Islet of Langerhans (tissue), 1 donor: Measurements from ENCODE around the gene TTC9B.
"Not testable (repeated sequence)": the region's sequence is repeated elsewhere in the genome, so short reads cannot be mapped to it uniquely, and the experiment has no call there.

Experiments
- FAIRE-seq: peaks from one replicate; lab custom pipeline; 2011; peaks lifted over from hg19 to GRCh38; lab: Jason Lieb, UNC

The TTC9B gene

GRCh38 chr19:40232949-40233810 is 15.0 kb upstream of the TTC9B start:
- no peak for FAIRE-seq

- no peak for FAIRE-seq
These were observed 14.3 kb upstream of the TTC9B start for GRCh38 chr19:40232479-40232878.

GRCh38 chr19:40231544-40232424 is 13.6 kb upstream of the TTC9B start:
- no peak for FAIRE-seq

- no peak for FAIRE-seq
These were observed 12.9 kb upstream of the TTC9B start for GRCh38 chr19:40231057-40231456.

- no peak for FAIRE-seq
These were observed 11.8 kb upstream of the TTC9B start for GRCh38 chr19:40229926-40230417.

- FAIRE-seq: no peak
These were observed 11.3 kb upstream of the TTC9B start for GRCh38 chr19:40229484-40229883.

- FAIRE-seq: no peak
These were observed 10.7 kb upstream of the TTC9B start for GRCh38 chr19:40228863-40229262.

GRCh38 chr19:40228346-40228745 is 10.2 kb upstream of the TTC9B start:
- no peak for FAIRE-seq

GRCh38 chr19:40225440-40226305 is 7.5 kb upstream of the TTC9B start:
- FAIRE-seq: no peak

GRCh38 chr19:40224342-40225150 is 6.4 kb upstream of the TTC9B start:
- no peak for FAIRE-seq

- no peak for FAIRE-seq
These were observed 5.1 kb upstream of the TTC9B start for GRCh38 chr19:40223135-40223822.

- FAIRE-seq: peak; percentile 93
These were observed 3.9 kb upstream of the TTC9B start for GRCh38 chr19:40221858-40222619.

GRCh38 chr19:40220674-40221073 is 2.5 kb upstream of the TTC9B start:
- FAIRE-seq: no peak

- no peak for FAIRE-seq
These were observed 1.6 kb upstream of the TTC9B start for GRCh38 chr19:40219721-40220276.

GRCh38 chr19:40219029-40219428 is 845 bp upstream of the TTC9B start:
- FAIRE-seq: not testable (repeated sequence)

- FAIRE-seq: no peak
These were observed 965 bp downstream of the TTC9B start for GRCh38 chr19:40217027-40217810.

- FAIRE-seq: no peak
These were observed 1.5 kb downstream of the TTC9B start for GRCh38 chr19:40216777-40217026.

- FAIRE-seq: no peak
These were observed 2.0 kb downstream of the TTC9B start for GRCh38 chr19:40216013-40216776.
